Keratinocyte (primary cell): Measurements from ENCODE around the gene CXorf58. TPM values are rescaled to one million over a fixed set of nuclear protein-coding genes. Genes with fewer than 3 reads are reported as not detected.

Source experiments
- DNase-seq: peaks from one replicate; pipeline ENCODE4 v3.0.0-alpha.2; 2011; ENCODE audit warnings: low read depth, missing footprints, low spot score
- FAIRE-seq: peaks from 2 replicates; lab custom pipeline; 2011; peaks lifted over from hg19 to GRCh38; lab: Jason Lieb, UNC
- H2AFZ ChIP-seq: 2 replicates; pipeline ENCODE4 v1.6.0; 2012; ENCODE audit warnings: low read length, control low read depth, inconsistent platforms; ENCODE audit not compliant: control insufficient read depth
- H3K27ac ChIP-seq: 2 replicates; pipeline ENCODE4 v1.5.1; 2011; ENCODE audit warnings: low read length; ENCODE audit not compliant: control insufficient read depth, insufficient read depth
- H3K27me3 ChIP-seq: 3 replicates; pipeline ENCODE4 v1.6.0; 2011; ENCODE audit warnings: low read length; ENCODE audit not compliant: control insufficient read depth, insufficient read depth; ENCODE audit errors: extremely low read depth
- H3K36me3 ChIP-seq, 2 experiments: 2 replicates in 1 of 2; 3 replicates in 1 of 2; pipeline ENCODE4 v1.5.1; 2011; ENCODE audit warnings: low read length in 2 of 2, mild to moderate bottlenecking in 1 of 2; ENCODE audit not compliant: control insufficient read depth in 2 of 2, insufficient read depth in 2 of 2; ENCODE audit errors: extremely low read depth in 1 of 2
- H3K4me1 ChIP-seq: 3 replicates; pipeline ENCODE4 v1.5.1; 2011; ENCODE audit warnings: low read length; ENCODE audit not compliant: control insufficient read depth, insufficient read depth; ENCODE audit errors: extremely low read depth
- H3K4me2 ChIP-seq: 3 replicates; pipeline ENCODE4 v1.6.0; 2011; ENCODE audit warnings: low read depth, low read length; ENCODE audit not compliant: control insufficient read depth, insufficient read depth; ENCODE audit errors: extremely low read depth
- H3K4me3 ChIP-seq, 3 experiments: fragments of 200-600 bp in 1 of 3; sonication (generic) in 1 of 3; 2 replicates in 2 of 3; 3 replicates in 1 of 3; pipeline ENCODE4 v1.5.1; 2011 to 2016; ENCODE audit warnings: low read length in 3 of 3, mild to moderate bottlenecking in 3 of 3, control low read depth in 2 of 3, inconsistent platforms in 1 of 3, low read depth in 1 of 3, mixed read lengths in 1 of 3, mixed run types in 1 of 3, moderate library complexity in 1 of 3; ENCODE audit not compliant: control insufficient read depth in 2 of 3, insufficient read depth in 2 of 3; ENCODE audit errors: extremely low read depth in 1 of 3
- H3K79me2 ChIP-seq: 2 replicates; pipeline ENCODE4 v1.6.0; 2012; ENCODE audit warnings: low read length; ENCODE audit not compliant: control insufficient read depth, insufficient read depth
- H3K9ac ChIP-seq: 3 replicates; pipeline ENCODE4 v1.6.0; 2011; ENCODE audit warnings: low read length; ENCODE audit not compliant: control insufficient read depth, insufficient read depth; ENCODE audit errors: extremely low read depth
- H3K9me1 ChIP-seq: 3 replicates; pipeline ENCODE4 v1.6.0; 2011; ENCODE audit warnings: low read length; ENCODE audit not compliant: control insufficient read depth, insufficient read depth; ENCODE audit errors: extremely low read depth
- H3K9me3 ChIP-seq: 2 replicates; pipeline ENCODE4 v1.5.1; 2012; ENCODE audit warnings: low read depth, low read length; ENCODE audit not compliant: control insufficient read depth
- H4K20me1 ChIP-seq: 3 replicates; pipeline ENCODE4 v1.6.0; 2011; ENCODE audit warnings: low read length; ENCODE audit not compliant: control insufficient read depth, insufficient read depth; ENCODE audit errors: extremely low read depth
- CTCF ChIP-seq, 3 experiments: IDR thresholded peaks in 1 of 3; conservative IDR thresholded peaks in 1 of 3; optimal IDR thresholded peaks in 1 of 3; 2 replicates in 2 of 3; 3 replicates in 1 of 3; pipeline versions ENCODE3 to v1.5.1; 2011; ENCODE audit warnings: low read length in 3 of 3, mild to moderate bottlenecking in 3 of 3, moderate library complexity in 2 of 3, control low read depth in 1 of 3, inconsistent platforms in 1 of 3; ENCODE audit not compliant: insufficient read depth in 2 of 3; ENCODE audit errors: extremely low read depth in 1 of 3
- EZH2 ChIP-seq: IDR thresholded peaks from one replicate; pipeline ENCODE4 v1.6.1; 2012; ENCODE audit warnings: inconsistent platforms, mild to moderate bottlenecking, low read length, moderate library complexity
- dilution Hi-C: fragments of 300-500 bp; cut with MboI; formaldehyde crosslinking; loops from one replicate; pipeline ENCODE4 v1.7.0; 2020; ENCODE audit warnings: low sequenced_read_pairs; ENCODE audit not compliant: extremely low pct_ligation_motif_present
- polyA plus RNA-seq, 5 experiments: library from polyadenylated mRNA; depleted of rRNA in 3 of 5; stranded (reverse) in 3 of 5; stranded (forward) in 1 of 5; unstranded in 1 of 5; fragments of >200 nt; gene quantifications; 1 replicate in 1 of 5; 2 replicates in 3 of 5; 3 replicates in 1 of 5; pipeline versions ENCODE4 v1.2.1 to v1.2.3, GENCODE V29; 2011 to 2012; ENCODE audit warnings: missing spikeins in 2 of 5, low read depth in 1 of 5, low replicate concordance in 1 of 5

CXorf58 gene
- polyA plus RNA-seq, 1 donor (not counting 4 experiments of a cell fraction or from before 2014, with no cell fraction given), result 0.12 TPM

GRCh38 chrX:23926015-23926414 is 18.2 kb downstream of the CXorf58 start:
- Histone ChIP-seq H3K27ac (no peak overlapping the region), H3K27me3 (peaks cover 3% of the 10 kb centered on the region), H3K4me2 (no peak overlapping the region), H4K20me1 (no peaks in the 10 kb centered on the region), H3K4me1 (no peaks in the 10 kb centered on the region), H3K9me3 (no peaks in the 10 kb centered on the region), H3K79me2 (no peaks in the 10 kb centered on the region), H3K36me3 (no peaks in the 10 kb centered on the region), H3K9me1 (no peaks in the 10 kb centered on the region), H3K9ac (no peak overlapping the region), H2AFZ (no peak overlapping the region), H3K4me3 (no peak overlapping the region)
- no peak for TF ChIP-seq CTCF (optimal IDR thresholded peaks at IDR 0.05 in 1 of 3, IDR thresholded peaks at IDR 0.05 in 1 of 3, conservative IDR thresholded peaks at IDR 0.05 in 1 of 3; ENCODE audit: extremely low read depth in 1 of 3, insufficient read depth in 2 of 3, low read length in 3 of 3)
- TF ChIP-seq EZH2, result no peak
- dilution Hi-C loops, result no loop called here
- DNase-seq, result no peak
- no peak for FAIRE-seq

- Histone ChIP-seq H3K9ac (no peak overlapping the region), H3K79me2 (no peaks in the 10 kb centered on the region), H3K4me2 (no peak overlapping the region), H3K9me3 (no peaks in the 10 kb centered on the region), H2AFZ (no peak overlapping the region), H3K4me1 (no peaks in the 10 kb centered on the region), H3K9me1 (no peaks in the 10 kb centered on the region), H4K20me1 (no peaks in the 10 kb centered on the region), H3K27ac (no peak overlapping the region), H3K27me3 (no peaks in the 10 kb centered on the region), H3K4me3 (no peak overlapping the region), H3K36me3 (no peaks in the 10 kb centered on the region)
- TF ChIP-seq CTCF (optimal IDR thresholded peaks at IDR 0.05 in 1 of 3, IDR thresholded peaks at IDR 0.05 in 1 of 3, conservative IDR thresholded peaks at IDR 0.05 in 1 of 3; ENCODE audit: extremely low read depth in 1 of 3, insufficient read depth in 2 of 3, low read length in 3 of 3) (no peak), EZH2 (no peak)
- no peak for DNase-seq
- dilution Hi-C loops, result no loop called here
- FAIRE-seq, result no peak
Measured at GRCh38 chrX:23930894-23931604, 23.2 kb downstream of the CXorf58 start.
